HepG2 (cell line): ENCODE results near the gene ECHS1.

Experiments
- AFF4 ChIP-seq: sonication (generic); formaldehyde crosslinking; IDR thresholded peaks from 2 replicates; pipeline ENCODE4 v1.4.0; 2020; ENCODE audit warnings: missing genetic modification reagents
- CBX1 ChIP-seq: IDR thresholded peaks from one replicate; pipeline ENCODE4 v1.6.1; 2016; ENCODE audit warnings: antibody characterized with exemption, low read depth
- NKX3-1 ChIP-seq: sonication (generic); formaldehyde crosslinking; IDR thresholded peaks from 2 replicates; pipeline ENCODE4 v1.5.0; 2020; ENCODE audit warnings: missing genetic modification reagents
- ZNF512 ChIP-seq: sonication (generic); formaldehyde crosslinking; IDR thresholded peaks from 2 replicates; pipeline ENCODE4 v1.4.0; 2020; ENCODE audit warnings: mild to moderate bottlenecking, missing genetic modification reagents

GRCh38 chr10:133394801-133395221, 21.7 kb upstream of the ECHS1 start:
- no peak for TF ChIP-seq AFF4 (CRISPR knock-in tag)
- no peak for TF ChIP-seq NKX3-1 (CRISPR knock-in tag)
- no peak for TF ChIP-seq CBX1
- no peak for TF ChIP-seq ZNF512 (CRISPR knock-in tag)
